Erythroblast (primary cell): Measurements from ENCODE around the gene TMEM38B.
"Not testable (repeated sequence)": the region's sequence is repeated elsewhere in the genome, so short reads cannot be mapped to it uniquely, and the experiment has no call there.

Source experiments
- DNase-seq, 2 experiments: peaks; one replicate each; lab custom pipeline; 2025; lab: John Stamatoyannopoulos, UW
- GATA1 ChIP-seq: IDR thresholded peaks from 2 replicates; pipeline ENCODE4 v1.6.1; 2011; ENCODE audit warnings: low read depth, mild to moderate bottlenecking, control low read depth, low read length, moderate library complexity
- POLR2A ChIP-seq: IDR thresholded peaks from 2 replicates; pipeline ENCODE4 v1.6.1; 2011; ENCODE audit warnings: mild to moderate bottlenecking, low read length

TMEM38B gene

DNA sequence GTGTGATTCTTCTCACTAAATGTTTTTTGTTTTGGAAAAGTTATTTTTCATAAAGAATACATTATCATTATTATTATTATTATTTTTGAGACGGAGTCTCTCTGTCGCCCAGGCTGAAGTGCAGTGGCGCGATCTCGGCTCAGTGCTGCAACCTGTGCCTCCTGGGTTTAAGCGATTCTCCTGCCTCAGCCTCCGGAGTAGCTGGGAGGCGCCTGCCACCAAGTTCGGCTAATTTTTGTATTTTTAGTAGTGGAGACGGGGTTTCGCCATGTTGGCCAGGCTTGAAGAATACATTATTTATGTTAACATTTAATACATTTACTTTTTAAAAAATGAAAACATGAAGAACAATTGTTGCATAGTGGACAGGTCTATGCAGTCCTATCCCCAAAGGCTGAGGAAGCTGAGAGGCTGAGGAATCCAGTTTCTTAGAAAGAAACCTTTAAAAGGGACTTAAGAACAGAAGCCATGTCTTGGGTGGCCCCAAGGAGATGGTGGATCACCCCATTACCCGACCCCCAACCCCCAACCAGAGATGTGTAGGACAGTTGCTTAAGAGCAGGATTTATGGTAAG, 2.0 kb downstream of the TMEM38B start:
- DNase-seq, result no peak
- no peak for TF ChIP-seq POLR2A
- TF ChIP-seq GATA1, result no peak

GRCh38 chr9:105697871-105698270, 3.5 kb downstream of the TMEM38B start:
- no peak for DNase-seq
- TF ChIP-seq GATA1 (no peak), POLR2A (no peak)

GRCh38 chr9:105698348-105698870, 4.1 kb downstream of the TMEM38B start:
- DNase-seq, result no peak

DNA sequence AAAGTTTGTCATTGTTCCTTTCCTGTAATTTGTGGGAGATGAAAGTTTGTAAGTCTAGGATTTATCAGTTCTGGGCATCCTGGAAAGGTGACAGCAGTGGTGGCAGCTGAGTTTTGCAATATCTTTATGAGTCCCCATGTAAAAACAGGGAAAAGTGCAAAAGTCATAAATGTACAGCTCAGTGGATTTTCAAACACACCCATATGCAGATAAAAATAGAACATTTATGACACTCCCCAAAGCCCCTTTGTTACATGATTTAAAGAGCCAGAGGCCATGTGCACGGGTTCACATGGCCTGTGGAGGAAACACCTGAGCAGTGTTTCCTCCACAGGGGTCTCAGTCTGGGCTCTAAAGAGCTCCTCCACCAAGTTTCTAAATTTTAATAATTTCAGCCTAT, 6.3 kb downstream of the TMEM38B start:
- DNase-seq, result no peak
- TF ChIP-seq GATA1 (no peak), POLR2A (no peak)

More at GRCh38 chr9:105698348-105698870, 4.1 kb downstream of the TMEM38B start:
- TF ChIP-seq POLR2A, result no peak
- TF ChIP-seq GATA1, result no peak

- TF ChIP-seq GATA1, result no peak
- no peak for TF ChIP-seq POLR2A
Observed at GRCh38 chr9:105701145-105701544, 6.8 kb downstream of the TMEM38B start.

DNA sequence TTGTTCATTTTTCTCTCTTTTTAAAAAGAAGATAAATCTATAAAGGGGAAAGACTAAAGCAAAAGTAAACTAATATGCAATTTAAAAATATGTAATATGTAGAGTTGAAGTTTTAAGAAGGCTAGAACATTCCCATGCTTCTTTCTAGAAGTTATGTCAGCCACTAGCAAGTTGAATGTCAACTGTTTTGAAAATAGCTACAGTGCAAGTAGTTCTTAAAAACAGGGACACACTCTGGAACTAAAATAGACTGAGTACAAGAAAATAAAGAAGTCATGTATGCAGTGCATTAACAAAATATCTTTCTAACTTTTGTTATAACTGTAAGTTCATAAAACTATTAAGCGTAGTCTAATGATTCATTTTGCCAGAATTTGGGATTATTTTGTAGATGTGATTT, 7.9 kb downstream of the TMEM38B start:
- DNase-seq, result no peak
- TF ChIP-seq GATA1, result no peak
- no peak for TF ChIP-seq POLR2A

More at GRCh38 chr9:105701145-105701544, 6.8 kb downstream of the TMEM38B start:
- no peak for DNase-seq

- DNase-seq, result not testable (repeated sequence)
Observed at GRCh38 chr9:105703638-105704037, 9.3 kb downstream of the TMEM38B start.

- TF ChIP-seq GATA1, result no peak
- TF ChIP-seq POLR2A, result no peak
Observed at GRCh38 chr9:105706156-105706555, 11.8 kb downstream of the TMEM38B start.

GRCh38 chr9:105708405-105708804, 14.1 kb downstream of the TMEM38B start:
- TF ChIP-seq GATA1 (no peak), POLR2A (no peak)
- DNase-seq, result no peak

More at GRCh38 chr9:105706156-105706555, 11.8 kb downstream of the TMEM38B start:
- DNase-seq, result no peak

DNA sequence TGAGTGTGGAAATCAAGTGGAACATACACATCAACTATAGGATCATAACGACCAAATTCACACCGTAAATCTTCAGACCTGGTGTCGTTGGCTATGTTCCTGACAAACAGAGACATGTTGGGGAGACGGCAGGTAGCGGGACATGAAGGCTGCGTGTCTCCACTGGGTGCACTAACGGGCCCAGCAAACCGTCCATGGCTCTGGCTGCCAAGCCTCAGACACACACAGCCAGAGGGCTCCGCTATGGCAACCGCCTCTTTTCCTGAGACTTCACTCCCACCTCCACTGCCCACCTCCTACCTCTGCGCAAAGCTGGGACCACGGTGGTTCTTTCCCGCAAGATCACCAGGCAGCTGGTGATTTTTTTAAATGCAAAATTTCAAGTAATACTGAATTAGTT, 16.3 kb downstream of the TMEM38B start:
- DNase-seq, result no peak
- TF ChIP-seq POLR2A, result no peak
- TF ChIP-seq GATA1, result no peak

GRCh38 chr9:105711867-105712266, 17.5 kb downstream of the TMEM38B start:
- no peak for DNase-seq
- TF ChIP-seq GATA1, result no peak
- no peak for TF ChIP-seq POLR2A

DNA sequence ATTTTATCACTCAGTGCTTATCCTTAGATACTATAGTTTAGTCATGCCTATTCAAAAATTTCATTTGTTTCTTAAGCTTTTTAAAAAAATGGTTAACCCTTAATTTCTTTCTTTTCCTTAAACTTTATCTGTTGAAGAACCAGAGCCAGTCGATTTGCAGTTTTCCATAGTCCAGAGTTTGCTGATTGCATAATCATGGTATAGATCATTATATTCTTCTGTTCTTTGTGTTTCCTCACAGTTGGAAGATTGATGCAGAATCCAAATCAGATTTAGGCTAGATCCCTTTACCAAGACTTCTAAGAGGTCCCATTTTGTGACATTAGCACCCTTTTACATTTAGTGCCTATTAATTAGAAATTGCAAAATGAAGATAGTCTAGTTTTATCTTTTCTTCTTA, 18.0 kb downstream of the TMEM38B start:
- no peak for TF ChIP-seq POLR2A
- TF ChIP-seq GATA1, result no peak
- DNase-seq, result no peak

GRCh38 chr9:105712773-105713172, 18.4 kb downstream of the TMEM38B start:
- TF ChIP-seq POLR2A (no peak), GATA1 (no peak)
- DNase-seq, result no peak

DNA sequence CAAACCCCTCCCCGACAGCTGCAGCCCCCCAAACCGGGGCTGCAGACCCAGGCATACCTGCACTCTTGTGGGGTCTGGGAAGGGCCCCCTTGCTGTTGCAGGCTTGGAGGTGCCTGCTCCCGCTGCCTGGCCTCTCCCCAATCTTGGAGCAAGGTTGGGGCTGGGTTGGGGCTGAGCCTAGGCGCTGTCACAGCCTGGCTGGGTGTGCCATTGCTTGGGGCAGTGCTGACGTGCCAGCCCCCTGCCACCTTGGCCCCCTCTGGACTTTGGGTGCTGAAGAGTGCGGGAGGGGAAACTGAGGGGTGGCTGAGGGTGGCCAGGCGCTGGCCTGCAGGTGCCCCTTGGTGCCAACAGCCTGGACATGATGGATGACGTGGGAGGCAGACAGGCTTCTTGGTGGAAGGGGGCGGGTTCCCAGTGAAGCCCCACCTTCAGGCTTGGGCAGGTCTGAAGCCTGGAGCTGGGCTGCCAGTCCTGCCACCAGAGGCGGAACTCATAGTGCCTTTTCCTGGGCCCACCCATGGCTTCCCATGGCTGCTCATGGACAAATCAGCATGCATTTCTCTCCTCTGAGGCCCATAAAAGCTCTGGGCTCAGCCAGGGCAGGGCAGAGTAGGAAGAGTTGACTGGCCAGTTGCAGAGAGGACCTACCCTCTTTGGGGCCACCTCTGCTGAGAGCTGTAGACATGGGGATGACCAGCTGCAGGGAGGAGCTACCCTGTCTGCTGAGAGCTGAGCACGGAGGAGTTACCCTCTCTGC, 19.1 kb downstream of the TMEM38B start:
- TF ChIP-seq GATA1 (no peak), POLR2A (no peak)

More for the DNA sequence above, 19.1 kb downstream of the TMEM38B start:
- DNase-seq, result no peak
